C4-2B (cell line): ENCODE measurements around the gene ALDH7A1.

ENCODE experiments used
- H3K27ac ChIP-seq: fragments of 450-650 bp; 2 replicates; pipeline ENCODE4 v1.5.1; 2017
- ZFX ChIP-seq: fragments of 450-650 bp; IDR thresholded peaks from 2 replicates; pipeline ENCODE4 v1.6.1; 2017
- TF ChIP-seq, protein P1 (sequence below): fragments of 450-650 bp; conservative IDR thresholded peaks from 2 replicates; pipeline ENCODE4 v1.5.1; 2017; ENCODE audit warnings: mild to moderate bottlenecking

Gene ALDH7A1

DNA sequence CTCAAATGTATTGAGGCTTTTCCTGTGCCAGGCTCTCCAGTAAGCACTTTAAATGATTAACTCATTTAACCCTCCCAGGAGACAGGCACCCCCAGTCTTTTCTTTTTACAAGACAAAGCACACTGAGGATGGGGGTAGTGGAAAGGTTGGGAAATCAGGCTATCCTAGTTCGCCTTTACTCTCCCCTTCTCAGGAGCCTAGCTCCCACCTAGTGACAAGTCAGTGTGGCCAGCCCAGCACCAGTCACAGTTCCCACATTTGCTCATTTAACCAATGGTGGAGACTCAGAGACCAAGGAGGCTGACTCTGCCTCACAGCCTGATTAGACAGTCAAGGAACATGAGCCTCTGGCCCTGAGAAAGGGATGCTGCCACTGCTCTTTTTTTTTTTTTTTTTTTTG, 3.5 kb downstream of the ALDH7A1 start:
- no peak for TF ChIP-seq ZFX
- TF ChIP-seq, protein P1, sequence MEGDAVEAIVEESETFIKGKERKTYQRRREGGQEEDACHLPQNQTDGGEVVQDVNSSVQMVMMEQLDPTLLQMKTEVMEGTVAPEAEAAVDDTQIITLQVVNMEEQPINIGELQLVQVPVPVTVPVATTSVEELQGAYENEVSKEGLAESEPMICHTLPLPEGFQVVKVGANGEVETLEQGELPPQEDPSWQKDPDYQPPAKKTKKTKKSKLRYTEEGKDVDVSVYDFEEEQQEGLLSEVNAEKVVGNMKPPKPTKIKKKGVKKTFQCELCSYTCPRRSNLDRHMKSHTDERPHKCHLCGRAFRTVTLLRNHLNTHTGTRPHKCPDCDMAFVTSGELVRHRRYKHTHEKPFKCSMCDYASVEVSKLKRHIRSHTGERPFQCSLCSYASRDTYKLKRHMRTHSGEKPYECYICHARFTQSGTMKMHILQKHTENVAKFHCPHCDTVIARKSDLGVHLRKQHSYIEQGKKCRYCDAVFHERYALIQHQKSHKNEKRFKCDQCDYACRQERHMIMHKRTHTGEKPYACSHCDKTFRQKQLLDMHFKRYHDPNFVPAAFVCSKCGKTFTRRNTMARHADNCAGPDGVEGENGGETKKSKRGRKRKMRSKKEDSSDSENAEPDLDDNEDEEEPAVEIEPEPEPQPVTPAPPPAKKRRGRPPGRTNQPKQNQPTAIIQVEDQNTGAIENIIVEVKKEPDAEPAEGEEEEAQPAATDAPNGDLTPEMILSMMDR: no peak

DNA sequence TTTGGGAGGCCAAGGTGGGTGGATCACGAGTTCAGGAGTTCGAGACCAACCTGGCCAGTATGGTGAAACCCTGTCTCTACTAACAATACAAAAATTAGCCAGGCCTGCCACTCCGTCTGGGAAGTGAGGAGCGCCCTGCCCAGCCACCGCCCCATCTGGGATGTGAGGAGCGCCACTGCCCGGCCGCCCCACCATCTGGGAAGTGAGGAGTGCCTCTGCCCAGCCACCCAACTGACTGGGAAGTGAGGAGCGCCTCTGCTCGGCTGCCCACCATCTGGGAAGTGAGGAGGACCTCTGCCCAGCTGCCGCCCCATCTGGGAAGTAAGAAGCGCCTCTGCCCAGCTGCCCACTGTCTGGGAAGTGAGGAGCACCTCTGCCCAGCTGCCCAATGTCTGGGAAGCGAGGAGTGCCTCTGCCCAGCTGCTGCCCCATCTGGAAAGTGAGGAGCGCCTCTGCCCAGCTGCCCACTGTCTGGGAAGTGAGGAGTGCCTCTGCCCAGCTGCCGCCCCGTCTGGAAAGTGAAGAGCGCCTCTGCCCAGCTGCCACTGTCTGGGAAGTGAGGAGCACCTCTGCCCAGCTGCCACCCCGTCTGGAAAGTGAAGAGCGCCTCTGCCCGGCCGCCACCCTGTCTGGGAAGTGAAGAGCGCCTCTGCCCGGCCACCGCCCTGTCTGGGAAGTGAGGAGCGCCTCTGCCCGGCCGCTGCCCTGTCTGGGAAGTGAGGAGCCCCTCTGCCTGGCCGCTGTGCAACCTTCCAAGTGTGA, 5.3 kb downstream of the ALDH7A1 start:
- no peak overlapping the region for H3K27ac ChIP-seq
- TF ChIP-seq, protein P1: no peak

More for the DNA sequence above, 3.5 kb downstream of the ALDH7A1 start:
- H3K27ac ChIP-seq: no peak overlapping the region

DNA sequence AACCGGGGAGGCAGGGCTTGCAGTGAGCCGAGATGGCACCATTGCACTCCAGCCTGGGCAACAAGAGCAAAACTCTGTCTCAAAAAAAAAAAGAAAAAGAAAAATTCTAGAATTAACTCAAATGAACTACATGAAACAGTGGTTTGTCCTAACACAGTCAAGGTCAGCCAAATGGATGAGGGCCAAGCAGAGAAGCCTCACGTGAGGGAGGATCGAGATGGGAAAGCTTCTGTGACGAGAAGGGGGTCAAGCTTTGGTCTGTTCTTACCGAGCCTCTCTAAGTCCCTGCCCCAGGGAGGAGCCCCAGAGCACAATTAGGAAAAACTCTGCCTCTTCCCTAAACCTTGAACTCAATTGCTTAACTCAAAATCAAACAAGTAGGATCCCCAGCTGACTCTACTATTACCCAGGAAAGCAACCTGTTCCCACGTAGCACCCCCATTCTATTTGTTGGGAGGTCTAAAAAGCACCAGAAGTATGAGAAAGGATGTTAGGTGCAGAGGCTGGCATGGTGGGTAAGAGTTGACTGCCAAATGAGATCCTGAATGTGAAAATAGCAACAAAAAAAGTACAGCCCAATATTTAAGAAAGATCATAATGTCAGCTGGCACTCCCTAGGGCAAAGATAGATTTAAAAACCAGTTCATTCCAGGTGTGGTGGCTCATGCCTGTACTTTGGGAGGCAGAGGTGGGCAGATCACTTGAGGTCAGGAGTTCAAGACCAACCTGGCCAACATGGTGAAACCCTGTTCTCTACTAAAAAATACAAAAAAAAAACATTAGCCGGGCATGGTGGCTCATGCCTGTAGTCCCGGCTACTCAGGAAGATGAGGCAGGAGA, 7.2 kb downstream of the ALDH7A1 start:
- no peak overlapping the region for H3K27ac ChIP-seq
- TF ChIP-seq, protein P1: no peak
- TF ChIP-seq ZFX: no peak

DNA sequence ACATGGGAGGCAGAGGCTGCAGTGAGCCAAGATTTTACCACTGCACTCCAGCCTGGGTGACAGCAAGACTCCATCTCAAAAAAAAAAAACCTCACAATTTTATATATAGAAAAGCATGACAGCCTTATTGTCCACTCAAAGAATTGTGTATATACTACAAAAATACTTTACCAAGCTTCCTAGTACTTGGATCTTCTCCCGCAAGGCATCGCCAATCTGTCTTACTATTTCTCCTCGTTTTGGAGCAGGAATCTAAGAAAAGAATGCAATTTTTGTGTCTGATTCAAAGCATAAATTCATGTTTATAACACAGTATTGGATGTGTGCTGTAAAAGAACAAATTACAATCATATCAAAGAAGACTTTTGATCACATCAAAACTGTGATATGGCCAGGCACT, 11.3 kb downstream of the ALDH7A1 start:
- TF ChIP-seq, protein P1: no peak
- TF ChIP-seq ZFX: no peak
- H3K27ac ChIP-seq: no peak overlapping the region

DNA sequence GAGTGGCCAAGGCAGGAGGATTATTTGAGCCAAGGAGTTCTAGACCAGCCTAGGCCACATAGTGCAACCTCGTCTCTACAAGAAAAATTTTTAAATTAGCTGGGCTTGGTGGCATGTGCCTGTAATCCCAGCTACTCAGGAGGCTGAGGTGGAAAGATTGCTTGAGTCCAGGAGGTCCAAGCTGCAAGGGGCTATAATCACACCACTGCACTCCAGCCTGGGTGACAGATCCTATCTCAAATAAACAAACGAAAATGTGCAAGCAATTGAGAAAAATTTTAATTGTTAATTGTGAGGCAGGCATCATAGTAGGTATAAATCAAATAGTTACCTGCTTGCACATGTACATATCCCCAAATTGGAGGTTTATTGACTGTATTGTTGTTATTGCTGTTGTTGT, 15.3 kb downstream of the ALDH7A1 start:
- H3K27ac ChIP-seq: no peak overlapping the region
- TF ChIP-seq, protein P1: no peak
- no peak for TF ChIP-seq ZFX

DNA sequence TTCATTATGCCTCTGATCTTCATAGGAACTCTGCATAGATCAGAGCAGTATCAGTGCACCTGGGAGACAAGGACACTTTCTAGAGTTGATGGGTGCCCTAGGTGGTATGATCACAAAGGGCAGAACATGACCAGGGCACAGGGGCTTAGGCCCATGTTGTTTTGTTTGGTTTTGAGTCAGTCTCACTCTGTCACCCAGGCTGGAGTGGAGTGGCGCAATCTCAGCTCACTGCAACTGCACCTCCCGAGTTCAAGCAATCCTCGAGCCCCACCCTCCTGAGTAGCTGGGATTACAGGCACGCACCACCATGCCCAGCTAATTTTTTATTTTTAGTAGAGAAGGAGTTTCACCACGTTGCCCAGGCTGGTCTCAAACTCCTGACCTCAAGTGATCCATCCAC, 17.6 kb downstream of the ALDH7A1 start:
- H3K27ac ChIP-seq: no peak overlapping the region
- no peak for TF ChIP-seq ZFX
- TF ChIP-seq, protein P1: no peak

DNA sequence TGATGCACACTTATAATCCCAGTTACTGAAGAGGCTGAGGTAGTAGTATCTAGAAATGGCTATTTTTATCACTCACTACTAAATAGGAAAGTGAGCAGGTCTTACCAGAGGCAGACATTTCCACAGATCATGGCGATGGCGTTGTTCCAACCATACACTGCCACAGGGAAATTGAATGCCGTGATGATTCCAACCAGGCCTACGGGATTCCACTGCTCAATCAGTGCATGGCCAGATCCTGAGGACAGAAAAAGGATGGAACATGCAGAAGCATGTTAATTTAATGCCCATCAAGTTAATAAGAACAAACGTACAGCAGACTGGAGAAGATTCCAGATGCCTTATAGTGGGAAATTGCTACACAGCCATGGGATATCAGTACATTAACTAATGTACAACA, 18.0 kb downstream of the ALDH7A1 start:
- TF ChIP-seq ZFX: no peak
- TF ChIP-seq, protein P1: no peak
- H3K27ac ChIP-seq: no peak overlapping the region
